ENCODE measurements around the gene FMN1. TPM values are rescaled to one million over a fixed set of nuclear protein-coding genes. Genes with fewer than 3 reads are reported as not detected.

Gene FMN1
- total and polyA plus RNA-seq, 2 of the 8 experiments (the other 6 are each of a cell fraction or from before 2014, with no cell fraction given): 0.27 to 3.7 TPM

GRCh38 chr15:33030315-33030714 lies 164.2 kb downstream of the FMN1 start:
- WGBS, 2 experiments (ENCODE audit: extremely low coverage in 1 of 2, insufficient coverage in 1 of 2, insufficient read length in 1 of 2, insufficient replicate concordance in 2 of 2, low coverage in 1 of 2, low lambda C conversion rate in 2 of 2, missing lambda C conversion rate in 1 of 2): 93% methylated on average over 5 of the region's 5 CpGs; no CpG with 5 or more reads in 1 of the 2 experiments
- H3K27me3 ChIP-seq (replicated peaks in 1 of 4; ENCODE audit: control insufficient read depth in 3 of 4, extremely low read depth in 1 of 4, insufficient read depth in 3 of 4, low read length in 3 of 4): no peaks in the 10 kb centered on the region
- H2BK20ac ChIP-seq (ENCODE audit: low read length): no peak overlapping the region
- DNase-seq (ENCODE audit: low read depth in 1 of 2, low spot score in 2 of 2) (no peak), FAIRE-seq (no peak)
- H3K27ac ChIP-seq (ENCODE audit: low read depth, low read length): no peak overlapping the region
- no peak overlapping the region for H2BK5ac ChIP-seq (ENCODE audit: low read depth, low read length)
- H2BK15ac ChIP-seq (ENCODE audit: low read length): no peak overlapping the region
- no peak overlapping the region for H3K4me3 ChIP-seq (ENCODE audit: extremely low read depth in 1 of 4, insufficient read depth in 2 of 4, low read depth in 3 of 4, low read length in 4 of 4)
- no peak overlapping the region for H2BK12ac ChIP-seq (ENCODE audit: low read depth, low read length)
- H3K14ac ChIP-seq (ENCODE audit: insufficient read length): no peak overlapping the region
- no peak overlapping the region for H4K91ac ChIP-seq (replicated peaks; ENCODE audit: insufficient read length, low read length)
- no peak overlapping the region for H2BK120ac ChIP-seq (replicated peaks; ENCODE audit: low read depth, low read length)
- no peak overlapping the region for H4K8ac ChIP-seq (ENCODE audit: extremely low read depth, insufficient read depth, low read length)
- H4K20me1 ChIP-seq (replicated peaks in 1 of 2; ENCODE audit: control insufficient read depth in 1 of 2, insufficient read depth in 2 of 2, low read length in 2 of 2): no peaks in the 10 kb centered on the region
- H3K23me2 ChIP-seq (ENCODE audit: low read depth, low read length): no peaks in the 10 kb centered on the region
- H3K79me2 ChIP-seq (ENCODE audit: control insufficient read depth in 1 of 2, insufficient read depth in 2 of 2, low read length in 2 of 2): no peaks in the 10 kb centered on the region
- ChIA-PET POLR2A (ENCODE audit: partially characterized antibody) (no interaction called here), CTCF (ENCODE audit: partially characterized antibody) (interaction anchor here (1.4 to 1.5 kb wide), 2 partner anchors 8 to 11 kb away, joined by 4 to 5 read pairs; no protein-coding TSS in a partner anchor)
- no peaks in the 10 kb centered on the region for H3K36me3 ChIP-seq (ENCODE audit: control insufficient read depth in 2 of 4, insufficient read depth in 4 of 4, low read length in 3 of 4)
- H3K9me3 ChIP-seq (ENCODE audit: insufficient read depth in 2 of 2, low read depth in 1 of 2, low read length in 1 of 2): no peaks in the 10 kb centered on the region
- H3K9ac ChIP-seq (replicated peaks in 1 of 4; ENCODE audit: extremely low read depth in 1 of 4, low read depth in 3 of 4, low read length in 3 of 4): no peak overlapping the region
- no peak overlapping the region for H3K56ac ChIP-seq (replicated peaks; ENCODE audit: insufficient read length, low read depth, low read length)
- no peak overlapping the region for H3K18ac ChIP-seq (ENCODE audit: extremely low read depth, low read length)
- H2AFZ ChIP-seq (ENCODE audit: low read length): no peak overlapping the region
- H3K79me1 ChIP-seq (ENCODE audit: low read depth, low read length): no peaks in the 10 kb centered on the region
- no peak overlapping the region for H3K23ac ChIP-seq (ENCODE audit: insufficient read length)
- H3K4me2 ChIP-seq (ENCODE audit: insufficient read depth in 1 of 2, low read depth in 2 of 2, low read length in 2 of 2): no peak overlapping the region
- no peak overlapping the region for H2AK5ac ChIP-seq (ENCODE audit: low read depth, low read length)
- no peak overlapping the region for H3K4ac ChIP-seq (replicated peaks; ENCODE audit: insufficient read length, low read depth, low read length)
- H4K5ac ChIP-seq (ENCODE audit: insufficient read length, low read depth, low read length): no peak overlapping the region
- H3K4me1 ChIP-seq (replicated peaks in 1 of 4; ENCODE audit: control insufficient read depth in 3 of 4, insufficient read depth in 4 of 4, low read length in 3 of 4): no peaks in the 10 kb centered on the region
- TF ChIP-seq SUZ12 (IDR thresholded peaks at IDR 0.05; ENCODE audit: low read length) (no peak), CBX8 (IDR thresholded peaks at IDR 0.05; ENCODE audit: borderline replicate concordance, low read depth, low read length) (no peak), SIRT6 (IDR thresholded peaks at IDR 0.05; ENCODE audit: low read length) (no peak), ZNF274 (IDR thresholded peaks at IDR 0.05; ENCODE audit: borderline replicate concordance, extremely low read depth, low read length) (no peak), CBX5 (IDR thresholded peaks at IDR 0.05; ENCODE audit: low read depth, low read length) (no peak), RXRA (IDR thresholded peaks at IDR 0.05; ENCODE audit: insufficient read depth, low read depth, low read length) (no peak), BCL11A (IDR thresholded peaks at IDR 0.05; ENCODE audit: low read depth in 2 of 2, low read length in 2 of 2) (no peak), CHD1 (IDR thresholded peaks at IDR 0.05; ENCODE audit: low read depth, low read length) (no peak), SIX5 (IDR thresholded peaks at IDR 0.05; ENCODE audit: low read depth, low read length) (no peak), CEBPB (IDR thresholded peaks at IDR 0.05; ENCODE audit: low read depth, low read length) (no peak), RNF2 (IDR thresholded peaks at IDR 0.05; ENCODE audit: borderline replicate concordance, low read depth, low read length, missing control alignments, poor library complexity, severe bottlenecking) (no peak), CREB1 (IDR thresholded peaks at IDR 0.05) (no peak), YY1 (IDR thresholded peaks at IDR 0.05; ENCODE audit: low read depth, low read length) (no peak), ATF2 (IDR thresholded peaks at IDR 0.05; ENCODE audit: low read length) (no peak)
